K562 (cell line): Measurements from ENCODE around the gene AP1B1. TPM values are rescaled to one million over a fixed set of nuclear protein-coding genes. Genes with fewer than 3 reads are reported as not detected.
A peak's percentile ranks its signal among the peaks of the same experiment; 100 is the strongest.

ENCODE experiments used
- ATAC-seq: fragments of 200-7000 bp; cut with Tn5 transposase; 3 replicates; pipeline ENCODE4 v1.9.1; 2020; ENCODE audit warnings: moderate library complexity
- BruUV-seq: library from RNA; stranded (reverse); fragments of 400-500 nt; replicated peaks from 2 replicates; lab custom pipeline; 2021; lab: Mats Ljungman, UMichigan
- CTCF ChIA-PET: fragments of 300-600 bp; formaldehyde crosslinking; extraction: SDS; loops from one replicate; lab custom pipeline; 2021; ENCODE audit warnings: low intra/inter-chr PET ratio; lab: Yijun Ruan, JAX
- POLR2A ChIA-PET: fragments of 300-600, 350-650 bp; sonication (Branson Sonifier 250); formaldehyde crosslinking; extraction: SDS; loops from one replicate; lab custom pipeline; 2021; ENCODE audit warnings: antibody characterized with exemption, inconsistent platforms; lab: Yijun Ruan, JAX
- DNase-seq, 4 experiments: peaks; one replicate each; pipeline versions ENCODE4 v3.0.0 to v3.0.0-alpha.2; 2011 to 2018; ENCODE audit warnings: low spot score in 3 of 4, mixed read lengths in 3 of 4; ENCODE audit errors: extremely low read depth in 1 of 4
- FAIRE-seq: peaks from 2 replicates; lab custom pipeline; 2011; peaks lifted over from hg19 to GRCh38; lab: Jason Lieb, UNC
- H2AFZ ChIP-seq: 2 replicates; pipeline ENCODE4 v1.6.0; 2011; ENCODE audit warnings: low read depth, low read length, control low read depth, inconsistent platforms
- H3K27ac ChIP-seq: fragments of 200-600 bp; 3 replicates; pipeline ENCODE4 v1.8.0; 2011; ENCODE audit warnings: low read depth, mild to moderate bottlenecking, control low read depth, inconsistent platforms, low read length, moderate library complexity, mixed read lengths; ENCODE audit errors: extremely low read depth
- H3K27me3 ChIP-seq, 2 experiments: fragments of 300-600 bp in 1 of 2; 2 replicates in 1 of 2; 3 replicates in 1 of 2; pipeline versions ENCODE4 v1.6.0 to v1.8.0; 2011; ENCODE audit warnings: inconsistent platforms in 2 of 2, low read length in 2 of 2, mild to moderate bottlenecking in 1 of 2, mixed read lengths in 1 of 2, moderate library complexity in 1 of 2; ENCODE audit not compliant: control insufficient read depth in 2 of 2, insufficient read depth in 2 of 2
- H3K36me3 ChIP-seq: fragments of 300-600 bp; 3 replicates; pipeline ENCODE4 v1.8.0; 2011; ENCODE audit warnings: mild to moderate bottlenecking, low read length, inconsistent platforms; ENCODE audit not compliant: control insufficient read depth, insufficient read depth
- H3K4me1 ChIP-seq, 2 experiments: fragments of 200-600 bp in 1 of 2; replicated peaks in 1 of 2; 2 replicates in 1 of 2; 3 replicates in 1 of 2; pipeline versions ENCODE4 v1.5.1 to v1.8.0; 2011; ENCODE audit warnings: inconsistent platforms in 2 of 2, low read length in 2 of 2, mild to moderate bottlenecking in 1 of 2, mixed read lengths in 1 of 2, moderate library complexity in 1 of 2; ENCODE audit not compliant: control insufficient read depth in 2 of 2, insufficient read depth in 2 of 2
- H3K4me2 ChIP-seq: 2 replicates; pipeline ENCODE4 v1.6.1; 2011; ENCODE audit warnings: low read length, control low read depth, inconsistent platforms, mixed read lengths; ENCODE audit not compliant: insufficient read depth
- H3K4me3 ChIP-seq: fragments of 200-600 bp; sonication (generic), shearing (Covaris generic); 2 replicates; pipeline ENCODE4 v1.5.1; 2016; ENCODE audit warnings: control low read depth, inconsistent platforms
- H3K79me2 ChIP-seq: fragments of 200-600 bp; 3 replicates; pipeline ENCODE4 v1.8.0; 2011; ENCODE audit warnings: low read length, inconsistent platforms; ENCODE audit not compliant: control insufficient read depth, insufficient read depth
- H3K9ac ChIP-seq, 2 experiments: 2 replicates each; pipeline versions ENCODE4 v1.6.0 to v1.6.1; 2011; ENCODE audit warnings: low read depth in 2 of 2, low read length in 2 of 2, control low read depth in 1 of 2, inconsistent platforms in 1 of 2, mild to moderate bottlenecking in 1 of 2, mixed read lengths in 1 of 2; ENCODE audit not compliant: insufficient read depth in 1 of 2
- H3K9me1 ChIP-seq: one replicate; pipeline ENCODE4 v1.6.0; 2011; ENCODE audit warnings: inconsistent platforms, mild to moderate bottlenecking, low read length, moderate library complexity; ENCODE audit not compliant: control insufficient read depth, insufficient read depth
- H3K9me3 ChIP-seq: replicated peaks from 2 replicates; pipeline ENCODE4 v1.5.1; 2011; ENCODE audit warnings: low read depth, low read length, inconsistent platforms; ENCODE audit not compliant: control insufficient read depth, insufficient read depth
- H4K20me1 ChIP-seq: replicated peaks from 2 replicates; pipeline ENCODE4 v1.6.1; 2011; ENCODE audit warnings: low read length, inconsistent platforms, mixed read lengths; ENCODE audit not compliant: control insufficient read depth, insufficient read depth
- ATF3 ChIP-seq, 2 experiments: fragments of 450-650 bp in 1 of 2; sonication (generic) in 1 of 2; formaldehyde crosslinking in 1 of 2; IDR thresholded peaks in 1 of 2; conservative IDR thresholded peaks in 1 of 2; 2 replicates each; pipeline versions ENCODE4 v1.6.1 to v1.8.1; 2016 to 2023; ENCODE audit warnings: mild to moderate bottlenecking in 2 of 2, moderate library complexity in 2 of 2, inconsistent platforms in 1 of 2, missing genetic modification reagents in 1 of 2
- CEBPG ChIP-seq, 3 experiments: fragments of 200-800 bp in 1 of 3; sonication (Bioruptor generic) in 1 of 3; sonication (generic) in 1 of 3; formaldehyde crosslinking in 1 of 3; IDR thresholded peaks in 2 of 3; conservative IDR thresholded peaks in 1 of 3; 2 replicates each; pipeline versions ENCODE4 v1.6.1 to v1.8.0; 2016 to 2022; ENCODE audit warnings: missing compliant biosample characterization in 2 of 3, missing genetic modification characterization in 2 of 3, mild to moderate bottlenecking in 1 of 3, missing genetic modification reagents in 1 of 3
- FOSL1 ChIP-seq: fragments of 200-800 bp; sonication (Bioruptor generic); conservative IDR thresholded peaks from 2 replicates; pipeline ENCODE4 v1.6.1; 2016; ENCODE audit warnings: missing genetic modification characterization, missing compliant biosample characterization
- HMGXB4 ChIP-seq: sonication (generic); formaldehyde crosslinking; IDR thresholded peaks from 2 replicates; pipeline ENCODE4 v1.8.1; 2023; ENCODE audit warnings: mild to moderate bottlenecking, missing genetic modification reagents
- JUN ChIP-seq, 2 experiments: sonication (generic) in 1 of 2; formaldehyde crosslinking in 1 of 2; IDR thresholded peaks; 2 replicates each; pipeline versions ENCODE4 v1.6.1 to v1.8.0; 2012 to 2022; ENCODE audit warnings: borderline replicate concordance in 2 of 2, mild to moderate bottlenecking in 2 of 2, improper control_type of control experiment in 1 of 2, low read depth in 1 of 2, low read length in 1 of 2, missing genetic modification reagents in 1 of 2
- JUND ChIP-seq, 2 experiments: IDR thresholded peaks; 2 replicates in 1 of 2; 3 replicates in 1 of 2; pipeline ENCODE4 v1.6.1; 2011; ENCODE audit warnings: borderline replicate concordance in 2 of 2, low read depth in 2 of 2, low read length in 2 of 2, improper control_type of control experiment in 1 of 2, missing biosample characterization in 1 of 2, missing genetic modification characterization in 1 of 2, missing genetic modification reagents in 1 of 2
- NRF1 ChIP-seq, 2 experiments: fragments of 450-650 bp; IDR thresholded peaks in 1 of 2; conservative IDR thresholded peaks in 1 of 2; 2 replicates each; pipeline ENCODE4 v1.6.1; 2014; ENCODE audit warnings: mild to moderate bottlenecking in 2 of 2
- SRSF9 ChIP-seq: fragments of 200-400 bp; formaldehyde crosslinking; IDR thresholded peaks from 2 replicates; pipeline ENCODE4 v1.6.1; 2017; ENCODE audit warnings: low read depth, low read length, borderline replicate concordance
- ZFX ChIP-seq: sonication (generic); formaldehyde crosslinking; IDR thresholded peaks from 2 replicates; pipeline ENCODE4 v1.8.0; 2022; ENCODE audit warnings: mild to moderate bottlenecking, missing genetic modification reagents, moderate library complexity
- WGBS: fragments of 100-300 bp; shearing (Covaris generic); methylation state at CpG from one replicate; pipeline ENCODE4 v1.1.6; 2016; ENCODE audit warnings: low coverage, mixed read lengths; ENCODE audit not compliant: insufficient coverage; ENCODE audit errors: missing lambda C conversion rate; 5-methylcytosine and 5-hydroxymethylcytosine counted together
- in situ Hi-C: fragments of 300-500 bp; cut with MboI; formaldehyde crosslinking; loops from 4 replicates; pipeline ENCODE4 v1.15.0; 2018; ENCODE audit warnings: inconsistent platforms, mixed read lengths
- intact Hi-C: fragments of 100-400 bp; cut with micrococcal nuclease; formaldehyde crosslinking; loops from 2 replicates; pipeline ENCODE4 v1.14.2; 2022
- polyA plus RNA-seq, 8 experiments: library from polyadenylated mRNA; depleted of rRNA in 4 of 8; stranded (reverse) in 5 of 8; unstranded in 3 of 8; fragments of >200 nt; fragmentation: Nextera tagmentation in 2 of 8; fragmentation: Illumina TruSeq in 1 of 8; extraction: Ambion mirVana in 2 of 8; extraction: Trizol in 1 of 8; gene quantifications; 2 replicates each; pipeline versions ENCODE4 v1.2.1 to v1.2.3, GENCODE V29; 2011 to 2014; ENCODE audit warnings: inconsistent platforms in 1 of 8, missing spikeins in 1 of 8
- total RNA-seq, 7 experiments: library from RNA; depleted of rRNA in 6 of 7; stranded (reverse); fragments of >200 nt in 6 of 7; fragmentation: Illumina TruSeq in 2 of 7; extraction: Trizol in 2 of 7; gene quantifications; 2 replicates each; pipeline versions ENCODE4 v1.2.1 to v1.2.3, GENCODE V29; 2011 to 2021; ENCODE audit warnings: low replicate concordance in 1 of 7

Gene AP1B1
- total and polyA plus RNA-seq, 9 of the 15 experiments (the other 6 are each of a cell fraction or from before 2014, with no cell fraction given) = 1.2 to 60.9 (median 30.1) TPM

GRCh38 chr22:29369460-29369859 lies 18.9 kb downstream of the AP1B1 start:
- Histone ChIP-seq H3K9ac (peak overlapping the region in 1 of 2 experiments; percentile 70; a peak in 1 of 4 replicates), H3K4me2 (no peak overlapping the region), H2AFZ (no peak overlapping the region), H4K20me1 (no peaks in the 10 kb centered on the region), H3K36me3 (peaks cover 15% of the 10 kb centered on the region; the same call in 2 of the 3 replicates), H3K4me1 (peaks cover 0 to 3% of the 10 kb centered on the region in 2 experiments; a peak in 3 of 5 replicates), H3K79me2 (peaks cover 8% of the 10 kb centered on the region; the same call in 2 of the 3 replicates), H3K9me3 (no peaks in the 10 kb centered on the region), H3K27ac (peak overlapping the region; percentile 44; the same call in 2 of the 3 replicates), H3K4me3 (no peak overlapping the region), H3K27me3 (no peaks in the 10 kb centered on the region), H3K9me1 (no peaks in the 10 kb centered on the region)
- BruUV-seq = no TSS peak
- FAIRE-seq = peak; percentile 26
- intact Hi-C loops (no loop called here), in situ Hi-C loops (loop anchor here (5.0 kb wide), 1 partner anchor 53 kb away; no protein-coding TSS in a partner anchor)
- peak in 3 of 4 experiments; percentile 22 to 42 (median 25) for DNase-seq
- 56% methylated on average over 7 of the region's 9 CpGs for WGBS
- POLR2A ChIA-PET = no interaction called here
- TF ChIP-seq NRF1 (conservative IDR thresholded peaks at IDR 0.05 in 1 of 2, IDR thresholded peaks at IDR 0.05 in 1 of 2) = peak; percentile 68 to 72
- peak; percentile 47; the same call in 1 of the 2 replicates for TF ChIP-seq ZFX
- 0 out of 2 replicates have a peak, but pooled peaks have one; percentile 6 for TF ChIP-seq CEBPG (CRISPR knock-in tag; IDR thresholded peaks at IDR 0.05)
- 0 out of 4 replicates have a peak, but pooled peaks of 1 of the 2 experiments have one; percentile 16 for TF ChIP-seq CEBPG (tag; conservative IDR thresholded peaks at IDR 0.05 in 1 of 2, IDR thresholded peaks at IDR 0.05 in 1 of 2)
- TF ChIP-seq ATF3 (IDR thresholded peaks at IDR 0.05) = peak; percentile 40; the same call in 1 of the 2 replicates
- no peak for TF ChIP-seq ATF3 (CRISPR knock-in tag; conservative IDR thresholded peaks at IDR 0.05)
- no peak for TF ChIP-seq HMGXB4 (CRISPR knock-in tag)
- TF ChIP-seq SRSF9 = no peak
- TF ChIP-seq FOSL1 = peak; percentile 57
- peak; percentile 62; the same call in 1 of the 2 replicates for TF ChIP-seq JUND (IDR thresholded peaks at IDR 0.05; ENCODE audit: borderline replicate concordance, low read depth, low read length)
- no peak; the same call in 2 of the 3 replicates for TF ChIP-seq JUND (tag; IDR thresholded peaks at IDR 0.05; ENCODE audit: borderline replicate concordance, low read depth, low read length)
- 0 out of 2 replicates have a peak, but pooled peaks have one; percentile 8 for TF ChIP-seq JUN (IDR thresholded peaks at IDR 0.05; ENCODE audit: borderline replicate concordance, low read depth, low read length)
- TF ChIP-seq JUN (CRISPR knock-in tag; IDR thresholded peaks at IDR 0.05; ENCODE audit: borderline replicate concordance) = no peak
- CTCF ChIA-PET = no interaction called here
- peak; percentile 81 for ATAC-seq
